Ishikawa (cell line): ENCODE results near the gene JUNB.
A peak's percentile ranks its signal among the peaks of the same experiment; 100 is the strongest.

Experiments used
- CEBPB ChIP-seq: IDR thresholded peaks from 2 replicates; pipeline ENCODE4 v1.6.1; 2012
- CREB1 ChIP-seq: IDR thresholded peaks from 2 replicates; pipeline ENCODE4 v1.6.1; 2012; ENCODE audit warnings: low read depth
- EGR1 ChIP-seq: IDR thresholded peaks from 2 replicates; pipeline ENCODE4 v1.6.1; 2012
- EP300 ChIP-seq: IDR thresholded peaks from 2 replicates; pipeline ENCODE4 v1.6.1; 2012; ENCODE audit warnings: borderline replicate concordance
- FOXM1 ChIP-seq: IDR thresholded peaks from 2 replicates; pipeline ENCODE4 v1.6.1; 2012; ENCODE audit warnings: low read depth, borderline replicate concordance
- MAX ChIP-seq: IDR thresholded peaks from 2 replicates; pipeline ENCODE4 v1.6.1; 2012
- NFIC ChIP-seq: IDR thresholded peaks from 2 replicates; pipeline ENCODE4 v1.6.1; 2012
- RAD21 ChIP-seq: IDR thresholded peaks from 2 replicates; pipeline ENCODE4 v1.6.1; 2012; ENCODE audit warnings: low read depth
- TCF12 ChIP-seq: IDR thresholded peaks from 2 replicates; pipeline ENCODE4 v1.6.1; 2012; ENCODE audit warnings: low read depth
- TEAD4 ChIP-seq: IDR thresholded peaks from 2 replicates; pipeline ENCODE4 v1.6.1; 2012
- USF1 ChIP-seq: IDR thresholded peaks from 2 replicates; pipeline ENCODE4 v1.6.1; 2012
- YY1 ChIP-seq: IDR thresholded peaks from 2 replicates; pipeline ENCODE4 v1.6.1; 2012; ENCODE audit warnings: low read depth
- TF ChIP-seq, protein P1 (sequence below): IDR thresholded peaks from 2 replicates; pipeline ENCODE4 v1.6.1; 2012; ENCODE audit warnings: low read depth, mild to moderate bottlenecking

DNA sequence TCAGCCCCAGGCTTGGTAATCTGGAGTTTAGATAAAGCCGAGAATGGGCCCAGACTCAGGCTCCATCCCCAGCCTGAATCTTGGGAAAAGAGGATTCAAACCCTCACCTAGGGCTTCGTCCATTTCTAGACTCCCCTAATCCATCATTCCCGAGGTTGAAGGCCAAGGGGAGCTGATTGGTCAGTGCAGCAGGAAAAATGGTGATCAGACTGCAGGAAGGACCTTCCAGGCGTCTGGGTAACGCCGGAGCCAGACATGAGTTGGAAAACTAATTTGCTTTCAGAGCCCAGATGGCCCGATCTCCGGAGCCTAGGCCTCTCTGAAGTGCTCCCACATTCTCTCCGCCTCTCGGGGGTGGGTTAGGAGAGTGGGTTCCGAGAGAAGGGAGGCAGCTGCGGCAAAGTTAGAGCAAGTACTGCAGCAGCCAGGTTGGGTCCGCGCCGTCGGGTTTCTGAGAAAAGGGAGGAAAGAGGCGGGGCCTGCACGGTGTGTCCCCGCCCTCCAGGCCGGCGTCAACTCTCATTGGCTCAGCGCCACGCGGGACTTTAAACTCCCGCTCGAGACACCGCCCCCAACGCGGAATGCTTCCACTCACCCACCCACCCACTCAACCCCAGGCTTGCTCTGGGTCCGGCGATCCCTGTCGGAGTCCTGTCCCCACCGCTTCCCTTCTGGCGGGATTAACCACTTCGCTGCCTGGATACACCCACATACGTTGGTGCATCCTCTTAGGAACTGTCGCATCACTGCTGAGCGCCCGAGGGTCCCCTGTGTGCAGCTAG, 43.9 kb downstream of the JUNB start:
- TF ChIP-seq TEAD4 (no peak), MAX (no peak), EP300 (no peak), FOXM1 (no peak), RAD21 (no peak), YY1 (no peak), TCF12 (no peak), CREB1 (no peak), NFIC (no peak), USF1 (no peak), EGR1 (peak; percentile 50; the same call in 1 of the 2 replicates), CEBPB (no peak)
- TF ChIP-seq, protein P1, sequence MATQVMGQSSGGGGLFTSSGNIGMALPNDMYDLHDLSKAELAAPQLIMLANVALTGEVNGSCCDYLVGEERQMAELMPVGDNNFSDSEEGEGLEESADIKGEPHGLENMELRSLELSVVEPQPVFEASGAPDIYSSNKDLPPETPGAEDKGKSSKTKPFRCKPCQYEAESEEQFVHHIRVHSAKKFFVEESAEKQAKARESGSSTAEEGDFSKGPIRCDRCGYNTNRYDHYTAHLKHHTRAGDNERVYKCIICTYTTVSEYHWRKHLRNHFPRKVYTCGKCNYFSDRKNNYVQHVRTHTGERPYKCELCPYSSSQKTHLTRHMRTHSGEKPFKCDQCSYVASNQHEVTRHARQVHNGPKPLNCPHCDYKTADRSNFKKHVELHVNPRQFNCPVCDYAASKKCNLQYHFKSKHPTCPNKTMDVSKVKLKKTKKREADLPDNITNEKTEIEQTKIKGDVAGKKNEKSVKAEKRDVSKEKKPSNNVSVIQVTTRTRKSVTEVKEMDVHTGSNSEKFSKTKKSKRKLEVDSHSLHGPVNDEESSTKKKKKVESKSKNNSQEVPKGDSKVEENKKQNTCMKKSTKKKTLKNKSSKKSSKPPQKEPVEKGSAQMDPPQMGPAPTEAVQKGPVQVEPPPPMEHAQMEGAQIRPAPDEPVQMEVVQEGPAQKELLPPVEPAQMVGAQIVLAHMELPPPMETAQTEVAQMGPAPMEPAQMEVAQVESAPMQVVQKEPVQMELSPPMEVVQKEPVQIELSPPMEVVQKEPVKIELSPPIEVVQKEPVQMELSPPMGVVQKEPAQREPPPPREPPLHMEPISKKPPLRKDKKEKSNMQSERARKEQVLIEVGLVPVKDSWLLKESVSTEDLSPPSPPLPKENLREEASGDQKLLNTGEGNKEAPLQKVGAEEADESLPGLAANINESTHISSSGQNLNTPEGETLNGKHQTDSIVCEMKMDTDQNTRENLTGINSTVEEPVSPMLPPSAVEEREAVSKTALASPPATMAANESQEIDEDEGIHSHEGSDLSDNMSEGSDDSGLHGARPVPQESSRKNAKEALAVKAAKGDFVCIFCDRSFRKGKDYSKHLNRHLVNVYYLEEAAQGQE, result no peak
